Thyroid gland (tissue), 4 donors: Measurements from ENCODE around the gene PCBP3.
"Not testable (repeated sequence)": the region's sequence is repeated elsewhere in the genome, so short reads cannot be mapped to it uniquely, and the experiment has no call there.

Experiments used
- POLR2A ChIP-seq, 2 donors: fragments of 450-650 bp; IDR thresholded peaks; one replicate each; pipeline ENCODE4 v1.6.1; 2017; ENCODE audit warnings: antibody characterized with exemption in 2 of 2, mild to moderate bottlenecking in 2 of 2, moderate library complexity in 1 of 2
- TF ChIP-seq, protein P1 (sequence below), 6 experiments: fragments of 200-600 bp in 3 of 6; fragments of 450-650 bp in 3 of 6; sonication (generic) in 3 of 6; IDR thresholded peaks; one replicate each; pipeline ENCODE4 v1.5.1; 2016 to 2019; ENCODE audit warnings: antibody characterized with exemption in 6 of 6, mild to moderate bottlenecking in 2 of 6, inconsistent platforms in 1 of 6, moderate library complexity in 1 of 6

DNA sequence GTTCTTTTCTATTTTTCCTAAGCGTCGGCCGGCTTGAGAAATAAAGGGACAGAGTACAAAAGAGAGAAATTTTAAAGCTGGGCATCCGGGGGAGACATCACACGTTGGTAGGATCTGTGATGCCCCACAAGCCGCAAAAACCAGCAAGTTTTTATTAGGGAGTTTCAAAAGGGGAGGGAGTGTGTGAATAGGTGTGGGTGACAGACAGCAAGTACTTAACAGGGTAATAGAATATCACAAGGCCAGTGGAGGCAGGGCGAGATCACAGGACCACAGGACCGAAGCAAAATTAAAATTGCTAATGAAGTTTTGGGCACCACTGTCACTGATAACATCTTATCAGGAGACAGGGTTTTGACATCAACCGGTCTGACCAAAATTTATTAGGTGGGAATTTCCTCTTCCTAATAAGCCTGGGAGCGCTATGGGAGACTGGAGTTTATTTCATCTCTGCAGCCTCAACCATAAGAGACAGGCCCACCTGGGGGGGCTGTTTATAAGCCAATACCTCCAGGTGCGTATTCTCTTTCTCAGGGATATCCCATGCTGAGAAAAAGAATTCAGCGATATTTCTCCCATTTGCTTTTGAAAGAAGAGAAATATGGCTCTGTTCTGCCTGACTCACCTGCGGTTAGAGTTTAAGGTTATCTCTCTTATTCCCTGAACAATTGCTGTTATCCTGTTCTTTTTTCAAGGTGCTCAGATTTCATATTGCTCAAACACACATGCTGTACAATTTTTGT lies 332.3 kb downstream of the PCBP3 start:
- TF ChIP-seq, protein P1, sequence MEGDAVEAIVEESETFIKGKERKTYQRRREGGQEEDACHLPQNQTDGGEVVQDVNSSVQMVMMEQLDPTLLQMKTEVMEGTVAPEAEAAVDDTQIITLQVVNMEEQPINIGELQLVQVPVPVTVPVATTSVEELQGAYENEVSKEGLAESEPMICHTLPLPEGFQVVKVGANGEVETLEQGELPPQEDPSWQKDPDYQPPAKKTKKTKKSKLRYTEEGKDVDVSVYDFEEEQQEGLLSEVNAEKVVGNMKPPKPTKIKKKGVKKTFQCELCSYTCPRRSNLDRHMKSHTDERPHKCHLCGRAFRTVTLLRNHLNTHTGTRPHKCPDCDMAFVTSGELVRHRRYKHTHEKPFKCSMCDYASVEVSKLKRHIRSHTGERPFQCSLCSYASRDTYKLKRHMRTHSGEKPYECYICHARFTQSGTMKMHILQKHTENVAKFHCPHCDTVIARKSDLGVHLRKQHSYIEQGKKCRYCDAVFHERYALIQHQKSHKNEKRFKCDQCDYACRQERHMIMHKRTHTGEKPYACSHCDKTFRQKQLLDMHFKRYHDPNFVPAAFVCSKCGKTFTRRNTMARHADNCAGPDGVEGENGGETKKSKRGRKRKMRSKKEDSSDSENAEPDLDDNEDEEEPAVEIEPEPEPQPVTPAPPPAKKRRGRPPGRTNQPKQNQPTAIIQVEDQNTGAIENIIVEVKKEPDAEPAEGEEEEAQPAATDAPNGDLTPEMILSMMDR (IDR thresholded peaks at IDR 0.05) = not testable (repeated sequence)
- not testable (repeated sequence) for TF ChIP-seq POLR2A (IDR thresholded peaks at IDR 0.05)
